Osteocyte (in vitro differentiated cells): Measurements from ENCODE around the gene EMILIN2. TPM values are rescaled to one million over a fixed set of nuclear protein-coding genes. Genes with fewer than 3 reads are reported as not detected.
A peak's percentile ranks its signal among the peaks of the same experiment; 100 is the strongest.

Experiments used
- DNase-seq: peaks from one replicate; pipeline ENCODE4 v3.0.0; 2021; ENCODE audit warnings: mixed read lengths; ENCODE audit not compliant: unreplicated experiment; ENCODE audit errors: extremely low spot score
- H3K27ac Mint-ChIP-seq: one replicate; pipeline ENCODE4 v1.8.0; 2021; ENCODE audit warnings: mild to moderate bottlenecking, mixed read lengths; ENCODE audit not compliant: unreplicated experiment
- H3K27me3 Mint-ChIP-seq: one replicate; pipeline ENCODE4 v1.8.0; 2021; ENCODE audit warnings: mixed read lengths; ENCODE audit not compliant: unreplicated experiment
- H3K36me3 Mint-ChIP-seq: one replicate; pipeline ENCODE4 v1.8.0; 2021; ENCODE audit warnings: mixed read lengths; ENCODE audit not compliant: unreplicated experiment
- H3K4me1 Mint-ChIP-seq: one replicate; pipeline ENCODE4 v1.8.0; 2021; ENCODE audit warnings: mixed read lengths; ENCODE audit not compliant: unreplicated experiment
- H3K4me3 Mint-ChIP-seq: one replicate; pipeline ENCODE4 v1.8.0; 2021; ENCODE audit warnings: mild to moderate bottlenecking, moderate library complexity, mixed read lengths; ENCODE audit not compliant: unreplicated experiment
- H3K9me3 Mint-ChIP-seq: one replicate; pipeline ENCODE4 v1.8.0; 2021; ENCODE audit warnings: mixed read lengths; ENCODE audit not compliant: unreplicated experiment
- total RNA-seq: library from RNA; stranded (reverse); gene quantifications from 2 replicates; pipeline ENCODE4 v1.2.1, GENCODE V29; 2021
- TF ChIP-seq, protein P1 (sequence below): fragments of 200-600 bp; sonication (generic); IDR thresholded peaks from 2 replicates; pipeline ENCODE4 v1.5.0; 2021; ENCODE audit warnings: antibody characterized with exemption, mild to moderate bottlenecking, moderate library complexity

Gene EMILIN2
- total RNA-seq, 1 donor from 2014 or later, result 2.2 TPM

DNA sequence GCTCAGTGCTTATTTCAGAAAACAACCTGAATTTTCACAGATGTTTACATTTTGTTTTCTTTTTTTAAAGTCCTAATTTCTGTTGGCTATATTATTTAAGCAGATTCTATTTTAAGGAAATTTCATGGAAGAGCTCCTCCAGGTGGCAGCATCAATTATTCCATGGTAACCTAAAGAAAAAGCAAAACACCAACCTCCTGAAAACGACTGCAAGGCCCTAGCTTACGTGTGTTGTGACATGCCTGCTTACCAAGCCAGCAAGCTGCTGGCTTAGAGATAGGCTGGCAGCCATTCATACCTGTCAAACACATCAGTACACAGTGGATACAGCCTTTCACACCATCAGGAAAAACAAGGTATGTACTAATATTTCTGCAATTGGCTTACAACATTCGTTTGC is 101.2 kb downstream of the EMILIN2 start:
- TF ChIP-seq, protein P1, sequence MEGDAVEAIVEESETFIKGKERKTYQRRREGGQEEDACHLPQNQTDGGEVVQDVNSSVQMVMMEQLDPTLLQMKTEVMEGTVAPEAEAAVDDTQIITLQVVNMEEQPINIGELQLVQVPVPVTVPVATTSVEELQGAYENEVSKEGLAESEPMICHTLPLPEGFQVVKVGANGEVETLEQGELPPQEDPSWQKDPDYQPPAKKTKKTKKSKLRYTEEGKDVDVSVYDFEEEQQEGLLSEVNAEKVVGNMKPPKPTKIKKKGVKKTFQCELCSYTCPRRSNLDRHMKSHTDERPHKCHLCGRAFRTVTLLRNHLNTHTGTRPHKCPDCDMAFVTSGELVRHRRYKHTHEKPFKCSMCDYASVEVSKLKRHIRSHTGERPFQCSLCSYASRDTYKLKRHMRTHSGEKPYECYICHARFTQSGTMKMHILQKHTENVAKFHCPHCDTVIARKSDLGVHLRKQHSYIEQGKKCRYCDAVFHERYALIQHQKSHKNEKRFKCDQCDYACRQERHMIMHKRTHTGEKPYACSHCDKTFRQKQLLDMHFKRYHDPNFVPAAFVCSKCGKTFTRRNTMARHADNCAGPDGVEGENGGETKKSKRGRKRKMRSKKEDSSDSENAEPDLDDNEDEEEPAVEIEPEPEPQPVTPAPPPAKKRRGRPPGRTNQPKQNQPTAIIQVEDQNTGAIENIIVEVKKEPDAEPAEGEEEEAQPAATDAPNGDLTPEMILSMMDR, result peak; percentile 59
- peaks cover 46% of the 10 kb centered on the region for H3K36me3 Mint-ChIP-seq
- no peak for DNase-seq
- H3K4me1 Mint-ChIP-seq, result peaks cover 4% of the 10 kb centered on the region
- no peak overlapping the region for H3K27ac Mint-ChIP-seq
- no peaks in the 10 kb centered on the region for H3K9me3 Mint-ChIP-seq
- no peak overlapping the region for H3K4me3 Mint-ChIP-seq
- H3K27me3 Mint-ChIP-seq, result no peaks in the 10 kb centered on the region

DNA sequence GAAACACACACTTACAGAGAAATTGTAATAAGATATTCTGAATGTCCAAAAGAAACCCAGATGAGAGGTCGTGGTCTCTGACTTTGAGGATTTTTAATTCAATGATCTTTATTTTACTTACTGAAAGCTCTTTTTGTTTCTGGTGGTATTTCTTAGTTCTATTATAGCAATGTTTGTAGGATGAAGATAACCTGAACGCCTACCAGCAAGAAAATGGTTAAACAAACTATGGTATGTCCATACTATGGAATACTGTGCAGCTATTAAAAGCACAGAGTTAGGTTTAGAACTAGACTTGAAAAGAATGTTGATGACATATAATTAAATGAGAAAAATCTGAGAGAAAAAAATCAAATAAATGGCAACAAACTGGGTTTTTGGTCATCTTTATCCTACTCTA is 105.8 kb downstream of the EMILIN2 start:
- DNase-seq, result no peak
- TF ChIP-seq, protein P1, result no peak
- Mint-ChIP-seq H3K27me3 (no peaks in the 10 kb centered on the region), H3K4me1 (no peaks in the 10 kb centered on the region), H3K9me3 (no peaks in the 10 kb centered on the region), H3K4me3 (no peak overlapping the region), H3K36me3 (peaks cover 60% of the 10 kb centered on the region), H3K27ac (no peak overlapping the region)

DNA sequence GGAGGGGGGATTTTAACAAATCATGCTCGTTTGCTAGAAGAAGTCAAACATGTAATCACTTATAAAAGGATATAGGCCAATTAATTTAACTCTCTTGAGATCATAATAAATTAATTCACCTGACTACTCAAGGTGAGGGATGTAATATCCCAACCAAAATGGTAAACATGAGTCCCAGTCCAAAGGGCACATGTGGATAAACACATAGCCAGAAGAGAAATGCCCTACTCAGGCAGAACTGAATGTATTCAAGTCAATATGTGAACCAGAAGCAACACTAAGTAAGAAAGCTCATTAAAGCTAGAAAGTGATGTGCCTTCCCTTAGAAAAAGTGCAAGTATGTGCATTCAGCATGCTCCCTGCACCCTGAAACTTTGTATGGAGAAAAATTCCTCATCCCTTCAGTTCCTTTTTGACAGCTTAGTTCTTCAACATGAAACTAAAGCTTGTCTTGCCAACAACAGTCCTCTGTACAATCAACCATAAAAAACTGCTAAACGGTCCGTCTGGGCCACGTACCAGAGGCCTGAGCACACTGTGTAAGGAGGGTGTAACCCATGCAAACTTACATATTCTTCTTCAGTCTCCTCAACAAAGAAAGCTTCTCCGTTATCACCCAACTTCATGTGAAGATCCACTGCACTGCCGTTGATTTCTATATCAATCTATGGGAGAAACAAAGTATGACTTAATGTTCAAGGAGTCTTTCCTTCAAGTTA is 107.3 kb downstream of the EMILIN2 start:
- Mint-ChIP-seq H3K4me3 (no peak overlapping the region), H3K4me1 (peaks cover 10% of the 10 kb centered on the region), H3K27ac (no peak overlapping the region), H3K9me3 (no peaks in the 10 kb centered on the region), H3K27me3 (no peaks in the 10 kb centered on the region), H3K36me3 (peaks cover 58% of the 10 kb centered on the region)
- TF ChIP-seq, protein P1, result no peak
- DNase-seq, result no peak

DNA sequence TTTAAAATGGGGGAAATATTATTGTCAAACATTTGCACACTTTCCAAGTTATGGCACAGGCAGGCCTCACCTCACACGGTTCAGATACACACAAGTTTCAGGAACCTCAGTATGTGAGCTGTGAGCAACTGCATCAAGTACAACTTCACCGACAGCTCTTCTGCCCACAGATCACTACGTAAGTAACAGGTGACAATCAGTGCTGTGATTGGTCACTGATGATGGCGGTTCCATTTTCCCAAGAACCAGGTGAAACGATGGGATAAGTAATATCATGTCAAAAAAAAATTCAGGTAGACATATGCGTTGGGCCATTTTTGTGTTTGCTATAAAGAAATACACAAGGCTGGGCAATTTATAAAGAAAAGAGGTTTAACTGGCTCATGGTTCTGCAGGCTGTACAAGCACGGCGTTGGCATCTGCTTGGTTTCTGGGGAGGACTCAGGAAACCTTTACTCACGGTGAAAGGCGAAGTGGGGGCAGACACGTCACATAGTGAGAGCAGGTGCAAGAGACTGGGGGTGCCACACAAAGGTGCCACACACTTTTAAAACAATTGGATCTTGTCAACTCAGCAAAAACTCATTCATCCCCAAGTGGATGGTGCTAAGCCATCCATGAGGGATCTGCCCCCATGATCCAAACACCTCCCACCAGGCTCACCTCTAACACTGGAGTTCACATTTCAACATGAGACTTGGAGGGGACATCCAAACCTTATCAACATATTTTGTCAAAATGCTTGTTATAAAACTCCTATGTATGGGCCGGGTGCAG is 108.3 kb downstream of the EMILIN2 start:
- no peak for DNase-seq
- Mint-ChIP-seq H3K27me3 (no peaks in the 10 kb centered on the region), H3K9me3 (no peaks in the 10 kb centered on the region), H3K4me3 (no peak overlapping the region), H3K4me1 (peaks cover 18% of the 10 kb centered on the region), H3K27ac (no peak overlapping the region), H3K36me3 (peaks cover 52% of the 10 kb centered on the region)
- TF ChIP-seq, protein P1, result no peak

DNA sequence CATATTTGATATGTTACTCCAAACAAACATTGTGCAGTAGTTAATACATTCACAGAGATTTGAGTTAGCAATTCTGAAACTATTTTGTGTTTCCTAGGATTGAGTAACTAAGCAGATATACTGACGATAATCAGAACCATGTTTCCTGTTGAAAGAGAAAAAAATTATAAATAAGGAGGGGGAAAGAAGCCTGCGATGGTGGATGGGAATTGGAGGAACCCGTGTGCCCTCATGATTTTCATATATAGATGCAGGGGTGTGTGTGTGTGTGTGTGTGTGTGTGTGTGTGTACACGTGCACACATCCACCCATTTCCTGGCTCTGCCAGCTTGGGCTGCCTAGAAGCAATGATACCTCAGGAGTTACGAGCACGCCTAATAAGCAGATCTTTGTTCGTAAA is 109.2 kb downstream of the EMILIN2 start:
- no peak for DNase-seq
- peaks cover 45% of the 10 kb centered on the region for H3K36me3 Mint-ChIP-seq
- peaks cover 27% of the 10 kb centered on the region for H3K4me1 Mint-ChIP-seq
- H3K27ac Mint-ChIP-seq, result no peak overlapping the region
- no peaks in the 10 kb centered on the region for H3K27me3 Mint-ChIP-seq
- no peak overlapping the region for H3K4me3 Mint-ChIP-seq
- H3K9me3 Mint-ChIP-seq, result no peaks in the 10 kb centered on the region
- TF ChIP-seq, protein P1, result no peak
